ENCODE results near the gene BTBD3. TPM values are rescaled to one million over a fixed set of nuclear protein-coding genes. Genes with fewer than 3 reads are reported as not detected.

BTBD3 gene
- total and polyA plus RNA-seq, 5 donors from 2014 or later: 0.10 to 1.2 (median 0.13) TPM; not detected in 2

DNA sequence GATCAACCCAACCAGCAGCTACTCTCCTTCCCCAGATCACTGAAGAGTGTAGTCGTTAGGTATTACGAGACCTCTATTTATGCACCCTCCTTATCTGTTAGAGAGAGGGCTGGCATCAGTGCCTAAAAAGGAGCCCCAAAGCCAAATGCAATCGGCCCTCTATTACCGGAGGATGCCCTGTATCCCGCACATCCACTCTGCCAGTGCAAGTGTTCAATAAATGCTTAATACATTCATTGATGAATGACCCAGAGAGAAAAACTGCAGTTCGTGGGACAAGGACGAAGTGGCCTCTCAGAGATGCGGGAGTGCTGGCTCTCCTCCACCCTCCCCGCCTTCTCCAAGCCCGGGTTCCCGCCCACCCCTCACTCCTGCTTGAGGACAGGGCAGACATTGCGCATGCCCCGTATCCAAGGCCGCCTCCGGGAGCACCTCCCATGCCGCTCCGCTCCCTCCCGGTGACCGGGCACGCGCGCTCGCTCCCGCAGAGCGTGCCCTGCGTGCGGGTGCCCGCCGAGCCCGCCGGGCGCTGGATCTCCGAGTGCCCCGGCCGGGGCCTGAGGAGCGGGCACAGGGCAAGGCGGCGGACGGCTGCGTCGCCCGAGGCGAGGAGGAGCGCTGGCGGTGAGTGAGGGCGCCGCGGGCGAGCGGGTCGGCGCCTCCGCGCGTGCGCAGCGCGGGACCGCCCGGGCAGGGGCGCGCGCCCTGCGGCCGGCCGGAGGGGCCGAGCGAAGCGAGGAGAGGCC, 27.2 kb upstream of the BTBD3 start:
- H3K4me3 ChIP-seq (ENCODE audit: low read depth, low read length): no peak overlapping the region
- Mint-ChIP-seq H3K36me3 (no peaks in the 10 kb centered on the region), H3K4me1 (peaks cover 0 to 6% (median 0%) of the 10 kb centered on the region in 4 donors), H3K4me3 (peak overlapping the region in 3 of 4 donors; percentile 7 to 68 (median 67)), H3K27me3 (peaks cover 19% of the 10 kb centered on the region), H3K9me3 (peaks cover 0 to 9% (median 2%) of the 10 kb centered on the region in 7 donors), H3K27ac (no peak overlapping the region)
- ATAC-seq (ENCODE audit: low read depth in 2 of 2) (peak; percentile 37 to 44), DNase-seq (peak in 1 of 3 donors; percentile 28)
- no peaks in the 10 kb centered on the region for H3K36me3 ChIP-seq (ENCODE audit: control insufficient read depth, insufficient read depth, low read length)
- H3K4me1 ChIP-seq (ENCODE audit: control insufficient read depth, insufficient read depth, low read length, poor library complexity, severe bottlenecking): no peaks in the 10 kb centered on the region
- peaks cover 5% of the 10 kb centered on the region for H3K27me3 ChIP-seq (ENCODE audit: control insufficient read depth, insufficient read depth, low read length)
- no peak overlapping the region for H3K27ac ChIP-seq (ENCODE audit: insufficient read depth, low read length, poor library complexity, severe bottlenecking)
- H3K9me3 ChIP-seq (ENCODE audit: control insufficient read depth in 2 of 2, low read length in 2 of 2): no peaks in the 10 kb centered on the region

DNA sequence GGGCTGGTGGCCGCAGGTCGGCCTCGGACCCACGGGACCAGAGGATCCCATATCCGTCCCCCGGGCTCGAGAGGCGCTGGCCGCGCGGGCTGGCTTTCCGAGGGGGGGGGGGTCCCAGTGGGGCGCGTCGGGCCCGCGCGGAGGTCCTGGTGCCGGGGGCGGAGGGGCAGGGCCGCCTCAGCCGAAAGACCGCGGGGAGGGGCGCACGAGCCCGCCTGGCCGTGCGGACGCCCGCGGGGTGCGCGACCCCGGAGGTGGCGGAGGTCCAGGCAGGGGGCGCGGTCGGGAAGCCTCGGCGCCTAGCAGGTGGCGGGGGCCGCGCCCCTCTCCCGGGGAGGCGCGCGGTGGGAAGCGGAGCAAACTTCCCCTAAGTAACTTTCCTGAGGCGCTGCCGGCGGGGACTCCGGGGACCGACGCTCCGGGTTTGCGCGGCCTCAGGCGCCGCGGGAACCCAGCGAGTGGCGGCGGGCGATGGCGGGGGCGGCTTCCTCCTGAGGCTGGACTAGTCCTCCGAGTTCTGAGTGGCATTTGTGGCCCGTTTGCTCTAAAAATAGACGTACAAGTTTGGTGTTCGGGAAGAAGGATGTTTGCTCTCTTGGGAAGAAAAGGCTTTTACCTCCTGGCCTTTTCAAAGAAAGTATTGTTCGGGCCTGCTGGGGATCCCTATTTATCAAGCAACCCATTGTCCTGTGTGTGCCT, 26.5 kb upstream of the BTBD3 start:
- no peaks in the 10 kb centered on the region for H3K36me3 ChIP-seq (ENCODE audit: control insufficient read depth, insufficient read depth, low read length)
- H3K27me3 ChIP-seq (ENCODE audit: control insufficient read depth, insufficient read depth, low read length): peaks cover 5% of the 10 kb centered on the region
- no peaks in the 10 kb centered on the region for H3K9me3 ChIP-seq (ENCODE audit: control insufficient read depth in 2 of 2, low read length in 2 of 2)
- peak overlapping the region in 2 of 4 donors; percentile 63 to 70 for H3K4me3 Mint-ChIP-seq
- H3K9me3 Mint-ChIP-seq: peaks cover 0 to 9% (median 4%) of the 10 kb centered on the region in 7 donors
- no peak for DNase-seq
- no peak for ATAC-seq (ENCODE audit: low read depth in 2 of 2)
- peaks cover 0 to 6% (median 0%) of the 10 kb centered on the region in 4 donors for H3K4me1 Mint-ChIP-seq
- peaks cover 19% of the 10 kb centered on the region for H3K27me3 Mint-ChIP-seq
- no peak overlapping the region for H3K27ac ChIP-seq (ENCODE audit: insufficient read depth, low read length, poor library complexity, severe bottlenecking)
- H3K4me3 ChIP-seq (ENCODE audit: low read depth, low read length): no peak overlapping the region
- H3K27ac Mint-ChIP-seq: no peak overlapping the region
- no peaks in the 10 kb centered on the region for H3K36me3 Mint-ChIP-seq
- H3K4me1 ChIP-seq (ENCODE audit: control insufficient read depth, insufficient read depth, low read length, poor library complexity, severe bottlenecking): no peaks in the 10 kb centered on the region

DNA sequence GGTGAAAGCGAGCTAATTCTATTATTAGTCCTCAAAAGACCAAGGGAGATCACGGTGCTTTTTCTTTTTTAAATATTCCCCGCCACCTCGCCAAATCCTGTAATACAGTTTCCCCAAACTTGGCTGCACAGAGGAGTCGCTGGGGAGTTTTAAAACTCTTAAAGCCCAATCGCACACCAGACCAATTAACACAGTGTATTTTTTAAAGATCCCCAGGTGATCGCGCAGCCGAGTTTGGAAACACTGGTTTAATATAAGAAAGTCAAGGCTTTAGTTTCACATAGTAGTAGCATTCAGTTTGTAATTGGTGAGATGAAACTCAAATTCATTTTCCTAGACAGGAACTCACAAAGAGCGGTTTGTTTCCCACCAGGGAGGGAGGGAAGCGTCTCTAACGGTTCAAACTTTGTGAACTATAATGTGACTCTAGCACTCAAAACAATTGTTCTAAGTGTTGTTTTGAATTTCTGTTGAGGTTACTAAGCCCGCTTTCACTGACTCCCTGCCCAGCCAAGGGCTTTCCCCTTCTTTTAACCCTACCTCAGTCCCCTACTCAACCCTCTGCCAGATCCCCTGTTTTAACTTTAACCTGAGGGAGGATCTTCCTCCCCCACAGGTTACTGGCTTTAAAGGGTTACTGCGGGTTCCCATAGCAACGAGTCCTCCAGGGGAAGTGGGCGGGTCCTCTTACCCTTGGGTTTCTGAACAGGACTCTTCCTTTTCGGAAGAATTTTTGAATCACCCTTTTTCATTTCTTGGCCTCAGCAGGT, 25.7 kb upstream of the BTBD3 start:
- peaks cover 5% of the 10 kb centered on the region for H3K27me3 ChIP-seq (ENCODE audit: control insufficient read depth, insufficient read depth, low read length)
- no peak overlapping the region for H3K4me3 ChIP-seq (ENCODE audit: low read depth, low read length)
- H3K27ac Mint-ChIP-seq: peak overlapping the region in 1 of 3 donors; percentile 29
- H3K36me3 Mint-ChIP-seq: no peaks in the 10 kb centered on the region
- peaks cover 19% of the 10 kb centered on the region for H3K27me3 Mint-ChIP-seq
- H3K4me1 ChIP-seq (ENCODE audit: control insufficient read depth, insufficient read depth, low read length, poor library complexity, severe bottlenecking): no peaks in the 10 kb centered on the region
- no peak overlapping the region for H3K27ac ChIP-seq (ENCODE audit: insufficient read depth, low read length, poor library complexity, severe bottlenecking)
- ATAC-seq (ENCODE audit: low read depth in 2 of 2) (no peak), DNase-seq (peak in 1 of 3 donors; percentile 55)
- peak overlapping the region in 2 of 4 donors; percentile 63 to 70 for H3K4me3 Mint-ChIP-seq
- peaks cover 0 to 6% (median 4%) of the 10 kb centered on the region in 7 donors for H3K9me3 Mint-ChIP-seq
- H3K4me1 Mint-ChIP-seq: peaks cover 0 to 6% (median 0%) of the 10 kb centered on the region in 4 donors
- H3K36me3 ChIP-seq (ENCODE audit: control insufficient read depth, insufficient read depth, low read length): no peaks in the 10 kb centered on the region
- H3K9me3 ChIP-seq (ENCODE audit: control insufficient read depth in 2 of 2, low read length in 2 of 2): no peaks in the 10 kb centered on the region

DNA sequence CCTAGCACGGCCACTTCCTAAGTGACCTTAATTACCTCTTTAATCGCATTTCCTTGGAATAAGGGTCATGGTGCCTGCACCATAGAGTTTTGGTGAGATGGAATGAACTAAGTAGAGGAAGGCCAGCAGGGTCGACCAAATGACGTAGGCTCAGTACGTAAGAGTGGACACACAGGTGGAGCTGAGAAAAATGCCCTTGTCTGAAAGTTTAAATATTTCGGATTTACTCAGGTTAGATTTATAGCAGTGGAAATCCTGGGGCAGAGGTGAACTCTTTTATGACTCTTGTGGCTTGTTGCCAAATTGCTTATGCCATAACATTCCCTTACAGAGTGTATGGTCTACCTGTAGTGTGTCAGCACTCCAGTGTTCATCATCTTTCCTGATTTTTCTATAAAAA, 23.6 kb upstream of the BTBD3 start:
- Mint-ChIP-seq H3K4me3 (no peak overlapping the region), H3K36me3 (no peaks in the 10 kb centered on the region), H3K27me3 (peaks cover 19% of the 10 kb centered on the region), H3K9me3 (peaks cover 0 to 12% (median 5%) of the 10 kb centered on the region in 7 donors), H3K27ac (no peak overlapping the region), H3K4me1 (peaks cover 0 to 6% (median 0%) of the 10 kb centered on the region in 4 donors)
- H3K36me3 ChIP-seq (ENCODE audit: control insufficient read depth, insufficient read depth, low read length): no peaks in the 10 kb centered on the region
- no peak overlapping the region for H3K27ac ChIP-seq (ENCODE audit: insufficient read depth, low read length, poor library complexity, severe bottlenecking)
- H3K27me3 ChIP-seq (ENCODE audit: control insufficient read depth, insufficient read depth, low read length): peaks cover 5% of the 10 kb centered on the region
- no peak overlapping the region for H3K4me3 ChIP-seq (ENCODE audit: low read depth, low read length)
- H3K4me1 ChIP-seq (ENCODE audit: control insufficient read depth, insufficient read depth, low read length, poor library complexity, severe bottlenecking): no peaks in the 10 kb centered on the region
- ATAC-seq (ENCODE audit: low read depth in 2 of 2) (no peak), DNase-seq (no peak)
- H3K9me3 ChIP-seq (ENCODE audit: control insufficient read depth in 2 of 2, low read length in 2 of 2): peaks cover 0 to 1% of the 10 kb centered on the region in 2 experiments

DNA sequence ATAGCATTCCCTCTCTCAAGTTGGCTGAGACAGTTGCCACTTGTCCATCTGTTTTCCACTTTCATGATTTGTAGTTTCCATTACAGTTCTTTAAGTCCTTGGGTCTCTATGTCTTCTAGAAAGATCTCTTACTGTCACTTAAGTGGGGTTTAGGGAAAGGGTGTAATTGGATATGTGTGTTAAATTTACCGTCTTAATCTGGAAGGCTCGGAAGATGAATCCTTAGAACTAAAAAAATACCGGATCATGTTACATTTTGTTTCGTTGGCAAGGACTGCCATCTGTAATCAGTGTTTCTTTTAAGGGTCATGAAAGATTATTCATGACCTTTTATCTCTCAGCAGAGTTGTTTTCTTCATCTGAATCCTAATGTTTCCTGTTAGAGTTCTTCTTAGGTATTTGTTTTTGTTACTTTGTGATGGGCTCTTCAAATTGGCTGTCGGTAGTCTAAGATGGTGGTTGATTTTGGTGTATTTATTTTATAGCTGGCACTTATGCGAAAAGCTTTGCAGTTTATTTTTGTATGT, 21.8 kb upstream of the BTBD3 start:
- no peaks in the 10 kb centered on the region for H3K36me3 Mint-ChIP-seq
- Histone ChIP-seq H3K9me3 (ENCODE audit: control insufficient read depth in 2 of 2, low read length in 2 of 2) (peaks cover 0 to 1% of the 10 kb centered on the region in 2 experiments), H3K27me3 (ENCODE audit: control insufficient read depth, insufficient read depth, low read length) (peaks cover 5% of the 10 kb centered on the region), H3K36me3 (ENCODE audit: control insufficient read depth, insufficient read depth, low read length) (no peaks in the 10 kb centered on the region), H3K27ac (ENCODE audit: insufficient read depth, low read length, poor library complexity, severe bottlenecking) (no peak overlapping the region), H3K4me1 (ENCODE audit: control insufficient read depth, insufficient read depth, low read length, poor library complexity, severe bottlenecking) (no peaks in the 10 kb centered on the region), H3K4me3 (ENCODE audit: low read depth, low read length) (no peak overlapping the region)
- DNase-seq (no peak), ATAC-seq (ENCODE audit: low read depth in 2 of 2) (no peak)
- no peak overlapping the region for H3K27ac Mint-ChIP-seq
- peaks cover 13% of the 10 kb centered on the region for H3K27me3 Mint-ChIP-seq
- peaks cover 0 to 10% (median 5%) of the 10 kb centered on the region in 7 donors for H3K9me3 Mint-ChIP-seq
- H3K4me3 Mint-ChIP-seq: no peak overlapping the region
- H3K4me1 Mint-ChIP-seq: no peaks in the 10 kb centered on the region

DNA sequence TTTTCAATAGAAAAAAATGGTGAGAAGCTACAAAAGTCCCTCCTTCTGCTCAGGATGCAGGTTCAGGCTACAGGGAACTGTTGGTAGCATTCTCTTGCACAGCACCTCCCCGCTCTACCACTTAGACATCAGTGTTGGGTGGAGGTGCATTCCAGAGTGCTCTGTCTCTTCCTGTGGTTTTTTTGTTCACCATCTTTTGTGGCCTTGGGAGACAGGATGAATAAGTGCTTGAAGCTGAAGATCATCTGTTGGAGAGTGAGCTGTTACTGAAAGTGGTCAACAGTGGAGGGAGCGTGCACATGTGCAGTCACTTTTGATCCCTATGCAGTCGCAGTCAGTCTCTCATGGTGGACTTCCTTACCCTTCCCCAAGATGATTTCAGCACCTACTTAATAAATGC, 16.6 kb upstream of the BTBD3 start:
- Mint-ChIP-seq H3K36me3 (no peaks in the 10 kb centered on the region), H3K27me3 (no peaks in the 10 kb centered on the region), H3K4me3 (no peak overlapping the region), H3K9me3 (peaks cover 0 to 11% (median 3%) of the 10 kb centered on the region in 7 donors), H3K27ac (no peak overlapping the region), H3K4me1 (no peaks in the 10 kb centered on the region)
- Histone ChIP-seq H3K36me3 (ENCODE audit: control insufficient read depth, insufficient read depth, low read length) (no peaks in the 10 kb centered on the region), H3K4me3 (ENCODE audit: low read depth, low read length) (no peak overlapping the region), H3K27me3 (ENCODE audit: control insufficient read depth, insufficient read depth, low read length) (no peaks in the 10 kb centered on the region), H3K4me1 (ENCODE audit: control insufficient read depth, insufficient read depth, low read length, poor library complexity, severe bottlenecking) (no peaks in the 10 kb centered on the region), H3K27ac (ENCODE audit: insufficient read depth, low read length, poor library complexity, severe bottlenecking) (no peak overlapping the region), H3K9me3 (ENCODE audit: control insufficient read depth in 2 of 2, low read length in 2 of 2) (peaks cover 0 to 1% of the 10 kb centered on the region in 2 experiments)
- DNase-seq: no peak
- ATAC-seq (ENCODE audit: low read depth in 2 of 2): no peak

DNA sequence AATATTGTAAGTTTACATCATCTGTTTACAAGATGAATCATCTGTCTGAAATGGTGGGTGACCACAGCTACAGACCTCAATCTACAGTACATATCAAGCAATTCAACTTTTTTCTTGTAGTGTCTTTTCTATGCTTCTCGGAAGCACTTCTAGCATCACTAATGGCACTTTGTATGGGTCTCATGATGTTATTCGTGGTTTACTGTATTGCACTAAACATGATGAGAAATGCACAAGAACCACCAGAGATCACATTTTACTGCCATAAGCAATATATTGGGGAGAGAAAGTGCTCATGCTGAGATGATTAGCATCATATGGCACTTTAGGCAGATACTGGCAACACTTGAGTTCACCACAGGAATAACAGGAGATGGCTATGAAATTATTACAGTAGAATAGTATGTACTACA, 15.4 kb upstream of the BTBD3 start:
- H3K4me1 ChIP-seq (ENCODE audit: control insufficient read depth, insufficient read depth, low read length, poor library complexity, severe bottlenecking): no peaks in the 10 kb centered on the region
- H3K9me3 ChIP-seq (ENCODE audit: control insufficient read depth in 2 of 2, low read length in 2 of 2): peaks cover 0 to 1% of the 10 kb centered on the region in 2 experiments
- no peak overlapping the region for H3K27ac Mint-ChIP-seq
- H3K27ac ChIP-seq (ENCODE audit: insufficient read depth, low read length, poor library complexity, severe bottlenecking): no peak overlapping the region
- H3K27me3 Mint-ChIP-seq: no peaks in the 10 kb centered on the region
- H3K27me3 ChIP-seq (ENCODE audit: control insufficient read depth, insufficient read depth, low read length): no peaks in the 10 kb centered on the region
- H3K36me3 ChIP-seq (ENCODE audit: control insufficient read depth, insufficient read depth, low read length): no peaks in the 10 kb centered on the region
- peaks cover 0 to 11% (median 3%) of the 10 kb centered on the region in 7 donors for H3K9me3 Mint-ChIP-seq
- no peaks in the 10 kb centered on the region for H3K4me1 Mint-ChIP-seq
- H3K36me3 Mint-ChIP-seq: no peaks in the 10 kb centered on the region
- H3K4me3 ChIP-seq (ENCODE audit: low read depth, low read length): no peak overlapping the region
- ATAC-seq (ENCODE audit: low read depth in 2 of 2) (no peak), DNase-seq (no peak)
- no peak overlapping the region for H3K4me3 Mint-ChIP-seq
